ENCODE measurements around the gene PCMT1.
A peak's percentile ranks its signal among the peaks of the same experiment; 100 is the strongest.
"Not testable (repeated sequence)": the region's sequence is repeated elsewhere in the genome, so short reads cannot be mapped to it uniquely, and the experiment has no call there.

Gene PCMT1

GRCh38 chr6:149825292-149825691 lies 75.8 kb downstream of the PCMT1 start:
- no peak for DNase-seq

GRCh38 chr6:149830731-149831307 lies 81.3 kb downstream of the PCMT1 start:
- DNase-seq, result no peak

DNA sequence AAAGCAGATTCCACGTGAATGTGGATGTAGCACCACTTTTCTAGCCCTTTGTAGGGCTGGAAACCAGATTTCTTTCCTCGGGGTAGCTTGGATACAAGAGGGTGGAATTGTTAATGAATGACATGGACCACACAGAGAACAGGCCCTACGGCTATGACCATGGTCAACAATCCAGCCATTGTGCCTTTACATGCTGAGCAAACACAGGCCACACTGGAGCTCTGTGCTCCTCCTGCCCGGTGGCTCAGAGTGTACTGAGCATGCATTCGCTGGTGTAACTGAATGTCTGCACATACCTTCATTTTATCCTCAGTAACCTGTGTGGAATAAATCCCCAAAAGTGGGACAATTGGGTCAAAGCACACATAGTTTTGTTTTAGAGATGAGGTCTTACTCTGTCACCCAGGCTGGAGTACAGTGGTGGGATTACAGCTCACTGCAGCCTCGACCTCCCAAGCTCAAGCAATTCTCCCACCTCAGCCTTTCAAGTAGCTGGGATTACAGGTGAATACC lies 81.8 kb downstream of the PCMT1 start:
- DNase-seq, result no peak

GRCh38 chr6:149833651-149834050 lies 84.1 kb downstream of the PCMT1 start:
- DNase-seq, result no peak

GRCh38 chr6:149834513-149835481 lies 85.3 kb downstream of the PCMT1 start:
- DNase-seq, result peak; percentile 56

DNA sequence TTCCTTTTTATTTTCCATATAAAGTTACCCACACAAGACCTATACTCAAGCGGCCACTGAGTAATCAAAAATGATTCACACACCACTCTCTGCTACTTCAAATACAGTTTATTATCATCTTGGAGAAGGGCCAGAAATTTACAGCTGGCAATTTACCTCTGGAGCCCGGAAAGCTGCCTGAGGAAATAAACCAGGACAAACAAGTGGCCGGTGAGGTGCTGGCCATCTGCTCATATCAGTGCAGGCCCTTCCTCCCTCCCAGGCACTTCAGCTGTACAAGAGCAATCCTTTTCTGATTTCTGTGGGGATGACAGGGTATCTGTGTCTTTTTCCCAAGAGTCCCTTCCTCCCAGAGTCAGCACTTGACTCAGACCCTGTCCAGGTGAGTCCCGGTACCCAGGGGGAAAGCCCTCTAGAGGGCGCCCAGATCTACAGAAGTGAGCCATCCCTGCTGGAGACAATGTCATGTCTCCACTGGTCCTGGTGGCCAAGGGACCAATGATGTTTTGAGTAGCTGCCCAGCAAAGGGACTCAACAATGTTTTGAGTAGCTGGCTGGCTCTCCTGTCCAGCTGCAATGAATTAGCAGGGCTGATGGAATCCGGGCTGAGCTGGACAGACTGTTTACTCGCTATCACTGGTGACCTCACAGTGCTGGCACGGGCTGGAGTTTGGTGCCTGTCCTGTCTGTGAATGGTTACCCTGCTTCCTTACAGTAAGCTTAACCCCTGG lies 91.0 kb downstream of the PCMT1 start:
- peak; percentile 90 for DNase-seq

DNA sequence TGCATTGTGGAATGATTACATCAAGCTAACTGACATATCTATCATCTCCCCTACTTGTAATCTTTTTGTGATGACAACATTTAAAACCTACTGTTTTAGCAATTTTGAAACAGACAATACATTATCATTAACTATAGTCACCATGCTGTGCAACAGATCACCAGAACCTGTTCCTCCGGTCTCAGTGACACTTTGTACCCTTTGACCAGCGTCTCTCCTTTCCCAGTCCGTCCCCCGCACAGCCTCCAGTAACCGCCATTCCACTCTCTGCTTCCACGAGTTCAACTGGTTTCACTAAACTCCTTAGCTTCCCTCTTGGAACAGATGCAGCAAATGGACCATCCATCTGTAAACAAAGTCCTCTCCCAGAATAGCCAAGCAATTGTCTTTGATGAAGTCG lies 92.8 kb downstream of the PCMT1 start:
- DNase-seq, result peak; percentile 59

DNA sequence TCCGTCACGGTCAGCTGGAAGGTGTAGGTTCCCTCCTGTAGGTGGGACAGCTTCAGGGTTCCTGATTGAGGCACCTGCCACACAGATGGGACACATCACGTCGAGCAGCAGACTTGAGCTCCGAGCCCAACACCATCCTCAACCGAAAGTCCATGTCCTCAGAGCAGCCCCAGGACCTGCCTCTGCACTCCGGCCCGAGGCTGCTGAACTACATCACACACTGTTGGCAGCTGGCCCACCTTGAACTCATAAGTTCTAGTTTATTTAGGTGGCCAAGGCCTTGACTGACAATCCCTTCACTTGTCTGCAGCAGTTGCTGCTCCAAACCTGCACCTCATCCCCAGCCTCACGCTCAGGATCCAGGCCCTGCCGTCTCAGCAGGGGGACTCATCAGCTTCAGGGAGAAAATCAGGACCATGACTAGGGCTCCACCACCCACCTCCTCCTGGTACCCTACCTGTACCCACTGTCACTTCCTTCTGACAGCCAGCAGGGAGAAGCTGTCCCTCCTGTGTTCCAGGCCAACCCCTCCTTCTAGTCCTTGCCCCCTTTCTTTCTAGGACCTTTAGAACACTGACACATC lies 93.6 kb downstream of the PCMT1 start:
- DNase-seq, result peak; percentile 44

GRCh38 chr6:149844036-149844435 lies 94.5 kb downstream of the PCMT1 start:
- DNase-seq, result not testable (repeated sequence)

- no peak for DNase-seq
Measured at GRCh38 chr6:149844480-149844879, 94.9 kb downstream of the PCMT1 start.

GRCh38 chr6:149845549-149845948 lies 96.0 kb downstream of the PCMT1 start:
- no peak for DNase-seq

DNA sequence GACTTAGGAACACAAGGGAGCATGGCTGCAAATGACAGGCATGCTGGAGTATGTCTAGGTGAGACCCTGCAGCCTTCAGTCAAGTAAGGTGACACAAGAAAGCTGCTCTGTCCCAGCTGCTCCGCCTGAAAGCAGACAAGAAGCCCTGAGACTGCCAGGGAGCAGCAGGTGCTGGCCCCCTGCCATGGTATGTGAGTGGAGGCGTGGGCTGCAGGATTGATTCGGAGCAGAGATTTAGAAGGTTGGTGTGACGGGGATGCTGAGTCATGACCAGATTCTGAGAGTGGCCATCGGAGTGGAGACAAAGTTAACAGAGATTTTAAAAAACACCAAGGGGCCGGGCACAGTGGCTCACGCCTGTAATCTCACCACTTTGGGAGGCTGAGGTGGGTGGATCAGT lies 96.8 kb downstream of the PCMT1 start:
- peak; percentile 60 for DNase-seq

GRCh38 chr6:149847939-149848267 lies 98.4 kb downstream of the PCMT1 start:
- no peak for DNase-seq

- not testable (repeated sequence) for DNase-seq
Measured at GRCh38 chr6:149848343-149848742, 98.8 kb downstream of the PCMT1 start.

DNA sequence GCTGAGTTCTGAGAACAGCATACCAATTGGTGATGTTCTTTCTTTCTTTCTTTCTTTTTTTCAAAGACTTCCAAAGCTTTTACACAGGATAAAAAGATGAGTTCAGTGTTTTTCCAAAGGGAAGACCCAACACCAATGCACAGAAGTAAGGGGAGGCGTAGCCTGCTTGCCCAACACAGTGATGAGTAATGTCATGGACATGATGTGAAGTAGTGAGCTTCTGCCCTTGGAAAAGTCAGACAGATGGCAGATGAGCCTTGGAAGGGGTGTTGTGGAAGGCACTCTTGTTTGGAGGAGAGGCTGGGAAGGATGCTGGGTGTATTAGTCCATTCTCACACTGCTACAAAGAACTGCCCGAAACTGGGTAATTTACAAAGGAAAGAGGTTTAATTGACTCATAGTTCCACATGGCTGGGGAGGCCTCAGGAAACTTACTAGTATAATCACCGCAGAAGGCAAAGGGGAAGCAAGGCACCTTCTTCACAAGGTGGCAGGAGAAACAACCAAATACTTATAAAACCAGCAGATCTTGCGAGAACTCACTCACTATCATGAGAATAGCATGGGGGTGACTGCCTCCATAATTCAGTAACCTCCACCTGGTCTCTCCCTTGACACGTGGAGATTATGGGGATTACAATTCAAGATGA lies 102.0 kb downstream of the PCMT1 start:
- DNase-seq, result no peak

GRCh38 chr6:149852180-149852579 lies 102.6 kb downstream of the PCMT1 start:
- DNase-seq, result peak; percentile 47

GRCh38 chr6:149852881-149853280 lies 103.3 kb downstream of the PCMT1 start:
- DNase-seq, result no peak

DNA sequence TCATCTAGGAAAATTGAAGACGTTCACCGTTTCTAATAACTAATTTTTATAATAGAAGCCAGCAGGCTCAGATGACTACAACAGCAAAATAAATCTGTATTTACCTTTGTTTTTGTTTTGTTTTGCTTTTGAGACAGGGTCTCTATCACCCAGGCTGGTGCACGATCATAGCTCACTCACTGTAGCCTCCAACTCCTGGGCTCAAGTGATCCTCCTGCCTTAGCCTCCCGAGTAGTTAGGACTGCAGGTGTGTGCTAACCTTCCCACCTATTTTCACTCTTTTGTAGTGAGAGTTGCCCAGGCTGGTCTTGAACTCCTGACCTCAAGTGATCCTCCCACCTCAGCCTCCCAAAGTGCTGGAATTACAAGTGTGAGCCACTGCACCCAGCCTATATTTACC lies 104.5 kb downstream of the PCMT1 start:
- not testable (repeated sequence) for DNase-seq

GRCh38 chr6:149854532-149854931 lies 105.0 kb downstream of the PCMT1 start:
- no peak for DNase-seq

GRCh38 chr6:149855040-149855654 lies 105.6 kb downstream of the PCMT1 start:
- DNase-seq, result no peak

DNA sequence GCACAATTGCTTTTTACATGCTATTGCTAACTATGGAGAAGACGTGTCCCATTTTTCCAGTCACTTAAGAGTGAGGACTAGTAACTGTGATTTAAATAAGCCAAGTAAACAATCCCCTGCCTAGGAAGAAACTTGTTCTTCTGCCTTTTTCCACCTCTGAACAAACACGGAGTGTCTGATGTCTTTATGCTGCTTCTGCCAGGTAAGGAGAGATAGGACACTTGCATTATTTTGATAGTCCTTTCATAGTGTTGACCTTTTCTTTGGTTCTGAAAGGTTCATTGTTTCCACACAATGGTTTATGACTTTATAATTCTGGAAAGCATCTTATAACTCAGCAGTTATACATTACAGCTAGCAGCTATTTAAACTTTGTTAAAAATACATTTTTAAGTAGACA lies 106.2 kb downstream of the PCMT1 start:
- peak; percentile 9 for DNase-seq
